ENCODE measurements around the gene ALAS1.

DNA sequence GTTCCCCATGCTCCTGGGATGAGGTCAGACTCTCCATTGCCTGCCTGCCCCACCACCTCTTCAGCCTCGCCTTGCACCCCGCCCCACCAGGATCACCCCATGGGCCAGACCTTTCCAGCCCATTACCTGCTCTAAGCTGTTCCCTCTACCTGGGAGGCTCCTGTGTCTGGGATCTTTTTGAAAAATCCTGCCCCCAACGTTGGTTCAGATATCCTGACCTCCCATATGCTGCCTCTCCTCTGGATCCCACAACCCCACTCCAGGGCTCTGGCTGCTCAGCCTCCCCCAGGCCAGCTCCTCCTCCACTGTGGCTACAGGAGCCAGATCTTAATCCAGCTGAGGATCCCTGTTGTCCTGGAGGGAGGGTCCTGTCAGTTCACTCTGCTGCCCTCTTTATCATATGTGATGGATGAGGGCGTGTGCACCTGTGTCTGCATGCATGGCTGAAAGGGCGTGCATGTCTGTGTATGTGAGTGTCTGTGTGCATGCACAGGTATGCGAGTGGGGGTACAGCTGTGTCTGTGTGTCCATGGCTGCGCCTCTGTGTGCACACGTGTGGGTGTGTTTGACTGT is 21.7 kb upstream of the ALAS1 start:
- TF ChIP-seq, protein P1, sequence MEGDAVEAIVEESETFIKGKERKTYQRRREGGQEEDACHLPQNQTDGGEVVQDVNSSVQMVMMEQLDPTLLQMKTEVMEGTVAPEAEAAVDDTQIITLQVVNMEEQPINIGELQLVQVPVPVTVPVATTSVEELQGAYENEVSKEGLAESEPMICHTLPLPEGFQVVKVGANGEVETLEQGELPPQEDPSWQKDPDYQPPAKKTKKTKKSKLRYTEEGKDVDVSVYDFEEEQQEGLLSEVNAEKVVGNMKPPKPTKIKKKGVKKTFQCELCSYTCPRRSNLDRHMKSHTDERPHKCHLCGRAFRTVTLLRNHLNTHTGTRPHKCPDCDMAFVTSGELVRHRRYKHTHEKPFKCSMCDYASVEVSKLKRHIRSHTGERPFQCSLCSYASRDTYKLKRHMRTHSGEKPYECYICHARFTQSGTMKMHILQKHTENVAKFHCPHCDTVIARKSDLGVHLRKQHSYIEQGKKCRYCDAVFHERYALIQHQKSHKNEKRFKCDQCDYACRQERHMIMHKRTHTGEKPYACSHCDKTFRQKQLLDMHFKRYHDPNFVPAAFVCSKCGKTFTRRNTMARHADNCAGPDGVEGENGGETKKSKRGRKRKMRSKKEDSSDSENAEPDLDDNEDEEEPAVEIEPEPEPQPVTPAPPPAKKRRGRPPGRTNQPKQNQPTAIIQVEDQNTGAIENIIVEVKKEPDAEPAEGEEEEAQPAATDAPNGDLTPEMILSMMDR (IDR thresholded peaks at IDR 0.05): no peak
- TF ChIP-seq POLR2A (IDR thresholded peaks at IDR 0.05): no peak

Measured in gastroesophageal sphincter (tissue), 3 donors.